GM12878 (cell line): ENCODE measurements around the gene MOXD1. TPM values are rescaled to one million over a fixed set of nuclear protein-coding genes. Genes with fewer than 3 reads are reported as not detected.

Experiments
- ATAC-seq: fragments of 200-7000 bp; cut with Tn5 transposase; 3 replicates; pipeline ENCODE4 v1.9.1; 2020; ENCODE audit warnings: mild to moderate bottlenecking, moderate library complexity
- BruUV-seq: library from RNA; stranded (reverse); fragments of 400-500 nt; replicated peaks from 2 replicates; lab custom pipeline; 2021; lab: Mats Ljungman, UMichigan
- CTCF ChIA-PET: fragments of 300-600 bp; sonication (Branson Sonifier 250); formaldehyde crosslinking; extraction: SDS; loops from one replicate; lab custom pipeline; 2021; ENCODE audit warnings: inconsistent platforms; lab: Yijun Ruan, JAX
- POLR2A ChIA-PET: fragments of 350-600 bp; formaldehyde crosslinking; extraction: SDS; loops from one replicate; lab custom pipeline; 2021; ENCODE audit warnings: inconsistent platforms; lab: Charles Lee
- RAD21 ChIA-PET: fragments of 300-600 bp; sonication (Branson Sonifier 250); formaldehyde crosslinking; loops from one replicate; lab custom pipeline; 2023; ENCODE audit warnings: antibody characterized with exemption; ENCODE audit not compliant: unreplicated experiment; lab: Charles Lee
- SMC1A ChIA-PET: fragments of 300-600 bp; sonication (Branson Sonifier 250); formaldehyde crosslinking; loops from one replicate; lab custom pipeline; 2023; ENCODE audit not compliant: unreplicated experiment, uncharacterized antibody; lab: Charles Lee
- DNase-seq: peaks from one replicate; pipeline ENCODE4 v3.0.0-alpha.2; 2011; ENCODE audit warnings: low read depth, low spot score
- FAIRE-seq: peaks from 3 replicates; lab custom pipeline; 2011; peaks lifted over from hg19 to GRCh38; lab: Jason Lieb, UNC
- H2AFZ ChIP-seq: 2 replicates; pipeline ENCODE4 v1.6.0; 2011; ENCODE audit warnings: low read depth, low read length, control low read depth; ENCODE audit not compliant: control insufficient read depth
- H3K27ac ChIP-seq: 2 replicates; pipeline ENCODE4 v1.5.1; 2011; ENCODE audit warnings: control low read depth; ENCODE audit not compliant: control insufficient read depth, insufficient read depth
- H3K27me3 ChIP-seq, 2 experiments: replicated peaks in 1 of 2; 2 replicates each; pipeline versions ENCODE4 v1.6.0 to v1.6.1; 2011; ENCODE audit warnings: low read length in 1 of 2; ENCODE audit not compliant: control insufficient read depth in 2 of 2, insufficient read depth in 2 of 2
- H3K36me3 ChIP-seq, 2 experiments: 2 replicates each; pipeline ENCODE4 v1.5.1; 2011; ENCODE audit warnings: low read length in 1 of 2; ENCODE audit not compliant: control insufficient read depth in 2 of 2, insufficient read depth in 2 of 2
- H3K4me1 ChIP-seq: 2 replicates; pipeline ENCODE4 v1.6.1; 2011; ENCODE audit warnings: mild to moderate bottlenecking, low read length, moderate library complexity, mixed read lengths; ENCODE audit not compliant: control insufficient read depth, insufficient read depth
- H3K4me2 ChIP-seq: 2 replicates; pipeline ENCODE4 v1.6.0; 2011; ENCODE audit warnings: control low read depth; ENCODE audit not compliant: control insufficient read depth, insufficient read depth
- H3K4me3 ChIP-seq: fragments of 200-600 bp; sonication (generic); 2 replicates; pipeline ENCODE4 v1.5.1; 2016
- H3K79me2 ChIP-seq: 2 replicates; pipeline ENCODE4 v1.6.0; 2011; ENCODE audit warnings: low read length; ENCODE audit not compliant: control insufficient read depth, insufficient read depth
- H3K9ac ChIP-seq: 2 replicates; pipeline ENCODE4 v1.8.0; 2011; ENCODE audit warnings: low read length, control low read depth, mixed read lengths; ENCODE audit not compliant: control insufficient read depth, insufficient read depth
- H3K9me3 ChIP-seq: replicated peaks from 3 replicates; pipeline ENCODE4 v1.5.1; 2011; ENCODE audit warnings: mild to moderate bottlenecking, low read length; ENCODE audit not compliant: control insufficient read depth, insufficient read depth
- H4K20me1 ChIP-seq: 2 replicates; pipeline ENCODE4 v1.6.0; 2011; ENCODE audit not compliant: control insufficient read depth, insufficient read depth
- CBX3 ChIP-seq: fragments of 200-600 bp; sonication (generic); IDR thresholded peaks from 2 replicates; pipeline ENCODE4 v1.6.1; 2016; ENCODE audit warnings: low read depth, borderline replicate concordance
- CHD1 ChIP-seq: IDR thresholded peaks from 2 replicates; pipeline ENCODE4 v1.6.1; 2012; ENCODE audit warnings: low read depth, low read length, improper control_type of control experiment
- ETV6 ChIP-seq, 2 experiments: fragments of 450-650 bp in 1 of 2; IDR thresholded peaks in 1 of 2; conservative IDR thresholded peaks in 1 of 2; 2 replicates each; pipeline ENCODE4 v1.6.1; 2014; ENCODE audit warnings: antibody characterized with exemption in 1 of 2, borderline replicate concordance in 1 of 2, low read depth in 1 of 2, mild to moderate bottlenecking in 1 of 2, moderate library complexity in 1 of 2
- FOXK2 ChIP-seq: fragments of 450-650 bp; IDR thresholded peaks from 2 replicates; pipeline ENCODE4 v1.6.1; 2017; ENCODE audit warnings: mild to moderate bottlenecking, moderate library complexity
- YY1 ChIP-seq: IDR thresholded peaks from 2 replicates; pipeline ENCODE4 v1.6.1; 2011; ENCODE audit warnings: low read depth, mild to moderate bottlenecking, low read length
- ZNF622 ChIP-seq: fragments of 450-650 bp; IDR thresholded peaks from 2 replicates; pipeline ENCODE4 v1.6.1; 2017; ENCODE audit warnings: mild to moderate bottlenecking, inconsistent platforms
- ZZZ3 ChIP-seq: IDR thresholded peaks from 2 replicates; pipeline ENCODE4 v1.6.1; 2011; ENCODE audit warnings: low read depth; ENCODE audit not compliant: control insufficient read depth, insufficient read length
- WGBS: methylation state at CpG from one replicate; pipeline ENCODE4 v1.1.6; 2016; ENCODE audit warnings: low lambda C conversion rate; ENCODE audit not compliant: insufficient replicate concordance, insufficient coverage; ENCODE audit errors: missing lambda C conversion rate; 5-methylcytosine and 5-hydroxymethylcytosine counted together
- in situ Hi-C: fragments of 300-500 bp; cut with MboI; formaldehyde crosslinking; loops from 9 replicates; pipeline ENCODE4 v1.14.3; 2018; ENCODE audit warnings: mixed read lengths
- intact Hi-C: fragments of 100-400 bp; cut with micrococcal nuclease; formaldehyde crosslinking; loops from one replicate; pipeline ENCODE4 v1.14.2; 2022; ENCODE audit not compliant: unreplicated experiment
- polyA plus RNA-seq, 11 experiments: library from polyadenylated mRNA; depleted of rRNA in 4 of 11; unstranded in 6 of 11; stranded (reverse) in 5 of 11; fragments of >200 nt; fragmentation: Nextera tagmentation in 4 of 11; fragmentation: Illumina TruSeq in 1 of 11; extraction: Ambion mirVana in 4 of 11; extraction: Trizol in 1 of 11; gene quantifications; 1 replicate in 1 of 11; 2 replicates in 10 of 11; pipeline versions ENCODE4 v1.2.1 to v1.2.3, GENCODE V29; 2011 to 2016; ENCODE audit warnings: inconsistent platforms in 2 of 11, missing spikeins in 2 of 11, low read depth in 1 of 11
- total RNA-seq, 4 experiments: library from RNA; depleted of rRNA in 3 of 4; stranded (reverse); fragments of >200 nt in 3 of 4; fragmentation: Illumina TruSeq in 1 of 4; extraction: Trizol in 1 of 4; gene quantifications; 2 replicates each; pipeline versions ENCODE4 v1.2.1 to v1.2.3, GENCODE V29; 2013 to 2021
- TF ChIP-seq, protein P1 (sequence below): fragments of 150-350 bp; IDR thresholded peaks from 2 replicates; pipeline ENCODE4 v1.6.1; 2014; ENCODE audit warnings: mild to moderate bottlenecking, low read depth, low read length
- TF ChIP-seq, protein P2 (sequence below): fragments of 450-650 bp; IDR thresholded peaks from 2 replicates; pipeline ENCODE4 v1.6.1; 2016; ENCODE audit warnings: mild to moderate bottlenecking, moderate library complexity, borderline replicate concordance
- TF ChIP-seq, protein P3 (sequence below): fragments of 450-650 bp; formaldehyde crosslinking; IDR thresholded peaks from 2 replicates; pipeline ENCODE4 v1.4.0; 2020; ENCODE audit warnings: mild to moderate bottlenecking, moderate library complexity
- TF ChIP-seq, protein P4 (sequence below): fragments of 150-350 bp; IDR thresholded peaks from 2 replicates; pipeline ENCODE4 v1.6.1; 2016; ENCODE audit warnings: low read depth, low read length

Gene MOXD1
- total and polyA plus RNA-seq, 10 of the 15 experiments (the other 5 are each of a cell fraction or from before 2014, with no cell fraction given) = 0.03 to 2.1 (median 0.64) TPM

DNA sequence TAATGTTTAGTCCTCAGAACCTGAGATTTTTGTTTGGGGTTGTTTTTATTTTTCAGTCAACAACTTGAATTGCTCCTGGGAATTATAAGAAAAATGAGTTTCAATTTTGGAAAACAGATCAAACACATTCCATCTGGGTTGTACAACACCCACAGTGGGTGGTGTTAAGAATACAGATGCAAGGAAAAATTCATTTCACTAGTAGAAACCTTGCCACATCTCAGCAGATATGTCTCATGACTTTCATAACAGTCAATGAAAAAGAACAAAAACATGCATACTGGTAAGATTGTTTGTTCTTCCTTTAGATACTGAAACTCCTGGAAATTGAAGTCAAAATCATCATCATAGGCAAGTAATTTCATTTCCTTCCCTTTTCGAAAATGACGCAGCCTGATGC lies 78.9 kb downstream of the MOXD1 start:
- no peak overlapping the region for H3K9ac ChIP-seq
- 0% methylated on average over 2 of the region's 2 CpGs for WGBS
- H3K9me3 ChIP-seq = peaks cover 1% of the 10 kb centered on the region; the same call in 2 of the 3 replicates
- no peaks in the 10 kb centered on the region for H3K79me2 ChIP-seq
- H2AFZ ChIP-seq = no peak overlapping the region
- H3K4me3 ChIP-seq = no peak overlapping the region
- in situ Hi-C loops = no loop called here
- no peak for TF ChIP-seq ZNF622
- TF ChIP-seq, protein P1, sequence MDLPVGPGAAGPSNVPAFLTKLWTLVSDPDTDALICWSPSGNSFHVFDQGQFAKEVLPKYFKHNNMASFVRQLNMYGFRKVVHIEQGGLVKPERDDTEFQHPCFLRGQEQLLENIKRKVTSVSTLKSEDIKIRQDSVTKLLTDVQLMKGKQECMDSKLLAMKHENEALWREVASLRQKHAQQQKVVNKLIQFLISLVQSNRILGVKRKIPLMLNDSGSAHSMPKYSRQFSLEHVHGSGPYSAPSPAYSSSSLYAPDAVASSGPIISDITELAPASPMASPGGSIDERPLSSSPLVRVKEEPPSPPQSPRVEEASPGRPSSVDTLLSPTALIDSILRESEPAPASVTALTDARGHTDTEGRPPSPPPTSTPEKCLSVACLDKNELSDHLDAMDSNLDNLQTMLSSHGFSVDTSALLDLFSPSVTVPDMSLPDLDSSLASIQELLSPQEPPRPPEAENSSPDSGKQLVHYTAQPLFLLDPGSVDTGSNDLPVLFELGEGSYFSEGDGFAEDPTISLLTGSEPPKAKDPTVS = no peak
- TF ChIP-seq, protein P2, sequence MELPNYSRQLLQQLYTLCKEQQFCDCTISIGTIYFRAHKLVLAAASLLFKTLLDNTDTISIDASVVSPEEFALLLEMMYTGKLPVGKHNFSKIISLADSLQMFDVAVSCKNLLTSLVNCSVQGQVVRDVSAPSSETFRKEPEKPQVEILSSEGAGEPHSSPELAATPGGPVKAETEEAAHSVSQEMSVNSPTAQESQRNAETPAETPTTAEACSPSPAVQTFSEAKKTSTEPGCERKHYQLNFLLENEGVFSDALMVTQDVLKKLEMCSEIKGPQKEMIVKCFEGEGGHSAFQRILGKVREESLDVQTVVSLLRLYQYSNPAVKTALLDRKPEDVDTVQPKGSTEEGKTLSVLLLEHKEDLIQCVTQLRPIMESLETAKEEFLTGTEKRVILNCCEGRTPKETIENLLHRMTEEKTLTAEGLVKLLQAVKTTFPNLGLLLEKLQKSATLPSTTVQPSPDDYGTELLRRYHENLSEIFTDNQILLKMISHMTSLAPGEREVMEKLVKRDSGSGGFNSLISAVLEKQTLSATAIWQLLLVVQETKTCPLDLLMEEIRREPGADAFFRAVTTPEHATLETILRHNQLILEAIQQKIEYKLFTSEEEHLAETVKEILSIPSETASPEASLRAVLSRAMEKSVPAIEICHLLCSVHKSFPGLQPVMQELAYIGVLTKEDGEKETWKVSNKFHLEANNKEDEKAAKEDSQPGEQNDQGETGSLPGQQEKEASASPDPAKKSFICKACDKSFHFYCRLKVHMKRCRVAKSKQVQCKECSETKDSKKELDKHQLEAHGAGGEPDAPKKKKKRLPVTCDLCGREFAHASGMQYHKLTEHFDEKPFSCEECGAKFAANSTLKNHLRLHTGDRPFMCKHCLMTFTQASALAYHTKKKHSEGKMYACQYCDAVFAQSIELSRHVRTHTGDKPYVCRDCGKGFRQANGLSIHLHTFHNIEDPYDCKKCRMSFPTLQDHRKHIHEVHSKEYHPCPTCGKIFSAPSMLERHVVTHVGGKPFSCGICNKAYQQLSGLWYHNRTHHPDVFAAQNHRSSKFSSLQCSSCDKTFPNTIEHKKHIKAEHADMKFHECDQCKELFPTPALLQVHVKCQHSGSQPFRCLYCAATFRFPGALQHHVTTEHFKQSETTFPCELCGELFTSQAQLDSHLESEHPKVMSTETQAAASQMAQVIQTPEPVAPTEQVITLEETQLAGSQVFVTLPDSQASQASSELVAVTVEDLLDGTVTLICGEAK = no peak
- no peak for TF ChIP-seq FOXK2
- no peak for TF ChIP-seq YY1
- TF ChIP-seq CBX3 = no peak
- TF ChIP-seq, protein P3, sequence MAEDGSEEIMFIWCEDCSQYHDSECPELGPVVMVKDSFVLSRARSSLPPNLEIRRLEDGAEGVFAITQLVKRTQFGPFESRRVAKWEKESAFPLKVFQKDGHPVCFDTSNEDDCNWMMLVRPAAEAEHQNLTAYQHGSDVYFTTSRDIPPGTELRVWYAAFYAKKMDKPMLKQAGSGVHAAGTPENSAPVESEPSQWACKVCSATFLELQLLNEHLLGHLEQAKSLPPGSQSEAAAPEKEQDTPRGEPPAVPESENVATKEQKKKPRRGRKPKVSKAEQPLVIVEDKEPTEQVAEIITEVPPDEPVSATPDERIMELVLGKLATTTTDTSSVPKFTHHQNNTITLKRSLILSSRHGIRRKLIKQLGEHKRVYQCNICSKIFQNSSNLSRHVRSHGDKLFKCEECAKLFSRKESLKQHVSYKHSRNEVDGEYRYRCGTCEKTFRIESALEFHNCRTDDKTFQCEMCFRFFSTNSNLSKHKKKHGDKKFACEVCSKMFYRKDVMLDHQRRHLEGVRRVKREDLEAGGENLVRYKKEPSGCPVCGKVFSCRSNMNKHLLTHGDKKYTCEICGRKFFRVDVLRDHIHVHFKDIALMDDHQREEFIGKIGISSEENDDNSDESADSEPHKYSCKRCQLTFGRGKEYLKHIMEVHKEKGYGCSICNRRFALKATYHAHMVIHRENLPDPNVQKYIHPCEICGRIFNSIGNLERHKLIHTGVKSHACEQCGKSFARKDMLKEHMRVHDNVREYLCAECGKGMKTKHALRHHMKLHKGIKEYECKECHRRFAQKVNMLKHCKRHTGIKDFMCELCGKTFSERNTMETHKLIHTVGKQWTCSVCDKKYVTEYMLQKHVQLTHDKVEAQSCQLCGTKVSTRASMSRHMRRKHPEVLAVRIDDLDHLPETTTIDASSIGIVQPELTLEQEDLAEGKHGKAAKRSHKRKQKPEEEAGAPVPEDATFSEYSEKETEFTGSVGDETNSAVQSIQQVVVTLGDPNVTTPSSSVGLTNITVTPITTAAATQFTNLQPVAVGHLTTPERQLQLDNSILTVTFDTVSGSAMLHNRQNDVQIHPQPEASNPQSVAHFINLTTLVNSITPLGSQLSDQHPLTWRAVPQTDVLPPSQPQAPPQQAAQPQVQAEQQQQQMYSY (CRISPR knock-in tag) = no peak
- no peak for TF ChIP-seq CHD1
- TF ChIP-seq ETV6 (conservative IDR thresholded peaks at IDR 0.05 in 1 of 2, IDR thresholded peaks at IDR 0.05 in 1 of 2; ENCODE audit: borderline replicate concordance in 1 of 2, low read depth in 1 of 2) = no peak
- TF ChIP-seq, protein P4, sequence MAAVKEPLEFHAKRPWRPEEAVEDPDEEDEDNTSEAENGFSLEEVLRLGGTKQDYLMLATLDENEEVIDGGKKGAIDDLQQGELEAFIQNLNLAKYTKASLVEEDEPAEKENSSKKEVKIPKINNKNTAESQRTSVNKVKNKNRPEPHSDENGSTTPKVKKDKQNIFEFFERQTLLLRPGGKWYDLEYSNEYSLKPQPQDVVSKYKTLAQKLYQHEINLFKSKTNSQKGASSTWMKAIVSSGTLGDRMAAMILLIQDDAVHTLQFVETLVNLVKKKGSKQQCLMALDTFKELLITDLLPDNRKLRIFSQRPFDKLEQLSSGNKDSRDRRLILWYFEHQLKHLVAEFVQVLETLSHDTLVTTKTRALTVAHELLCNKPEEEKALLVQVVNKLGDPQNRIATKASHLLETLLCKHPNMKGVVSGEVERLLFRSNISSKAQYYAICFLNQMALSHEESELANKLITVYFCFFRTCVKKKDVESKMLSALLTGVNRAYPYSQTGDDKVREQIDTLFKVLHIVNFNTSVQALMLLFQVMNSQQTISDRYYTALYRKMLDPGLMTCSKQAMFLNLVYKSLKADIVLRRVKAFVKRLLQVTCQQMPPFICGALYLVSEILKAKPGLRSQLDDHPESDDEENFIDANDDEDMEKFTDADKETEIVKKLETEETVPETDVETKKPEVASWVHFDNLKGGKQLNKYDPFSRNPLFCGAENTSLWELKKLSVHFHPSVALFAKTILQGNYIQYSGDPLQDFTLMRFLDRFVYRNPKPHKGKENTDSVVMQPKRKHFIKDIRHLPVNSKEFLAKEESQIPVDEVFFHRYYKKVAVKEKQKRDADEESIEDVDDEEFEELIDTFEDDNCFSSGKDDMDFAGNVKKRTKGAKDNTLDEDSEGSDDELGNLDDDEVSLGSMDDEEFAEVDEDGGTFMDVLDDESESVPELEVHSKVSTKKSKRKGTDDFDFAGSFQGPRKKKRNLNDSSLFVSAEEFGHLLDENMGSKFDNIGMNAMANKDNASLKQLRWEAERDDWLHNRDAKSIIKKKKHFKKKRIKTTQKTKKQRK = no peak
- TF ChIP-seq ZZZ3 = no peak
- TF ChIP-seq, all 136 proteins: peak for 0
- Histone ChIP-seq H4K20me1 (no peaks in the 10 kb centered on the region), H3K27ac (no peak overlapping the region), H3K4me2 (no peak overlapping the region), H3K36me3 (no peaks in the 10 kb centered on the region), H3K4me1 (no peaks in the 10 kb centered on the region), H3K27me3 (no peaks in the 10 kb centered on the region)
- no TSS peak for BruUV-seq
- SMC1A ChIA-PET = interaction anchor here (1.0 to 2.0 kb wide), 2 partner anchors 20 to 42 kb away, joined by 3 to 6 read pairs; no protein-coding TSS in a partner anchor
- ATAC-seq (no peak), DNase-seq (no peak), FAIRE-seq (no peak)
- intact Hi-C loops = no loop called here
- POLR2A ChIA-PET = no interaction called here
- CTCF ChIA-PET = interaction anchor here (1.4 kb wide), 1 partner anchor 42 kb away, joined by 7 read pairs; no protein-coding TSS in a partner anchor
- RAD21 ChIA-PET = no interaction called here
